HepG2 (cell line): ENCODE measurements around the gene TMEM220. TPM values are rescaled to one million over a fixed set of nuclear protein-coding genes. Genes with fewer than 3 reads are reported as not detected.

Source experiments
- BCL6 ChIP-seq: IDR thresholded peaks from 2 replicates; pipeline ENCODE4 v1.6.1; 2016; ENCODE audit warnings: missing genetic modification reagents, missing compliant biosample characterization
- CENPT ChIP-seq: sonication (generic); formaldehyde crosslinking; IDR thresholded peaks from 2 replicates; pipeline ENCODE4 v1.8.0; 2022; ENCODE audit warnings: low read depth, mild to moderate bottlenecking, moderate library complexity, missing genetic modification reagents
- GATA4 ChIP-seq: sonication (generic); IDR thresholded peaks from 2 replicates; pipeline ENCODE4 v1.6.1; 2016; ENCODE audit warnings: antibody characterized with exemption, low read depth, borderline replicate concordance
- ZNF101 ChIP-seq: sonication (generic); formaldehyde crosslinking; IDR thresholded peaks from 2 replicates; pipeline ENCODE4 v1.4.0; 2020; ENCODE audit warnings: mild to moderate bottlenecking, low read depth, missing genetic modification reagents, borderline replicate concordance
- polyA plus RNA-seq, 8 experiments: library from polyadenylated mRNA; depleted of rRNA in 3 of 8; stranded (reverse) in 7 of 8; unstranded in 1 of 8; fragments of >200 nt; fragmentation: Illumina TruSeq in 4 of 8; extraction: Trizol in 4 of 8; gene quantifications; 2 replicates each; pipeline versions ENCODE4 v1.2.1 to v1.2.3, GENCODE V29; 2011 to 2016; ENCODE audit warnings: low read depth in 4 of 8, missing spikeins in 1 of 8, mixed read lengths in 1 of 8; ENCODE audit not compliant: insufficient read depth in 1 of 8
- total RNA-seq, 5 experiments: library from RNA; depleted of rRNA; stranded (reverse); fragments of >200 nt; fragmentation: Illumina TruSeq; extraction: Trizol; gene quantifications; 2 replicates each; pipeline ENCODE4 v1.2.3, GENCODE V29; 2016; ENCODE audit warnings: low read depth in 1 of 5
- TF ChIP-seq, protein P1 (sequence below): sonication (generic); formaldehyde crosslinking; IDR thresholded peaks from 2 replicates; pipeline ENCODE4 v1.5.1; 2020; ENCODE audit warnings: mild to moderate bottlenecking, missing genetic modification reagents, borderline replicate concordance
- TF ChIP-seq, protein P2 (sequence below): sonication (generic); formaldehyde crosslinking; IDR thresholded peaks from 2 replicates; pipeline ENCODE4 v1.4.0; 2020; ENCODE audit warnings: missing genetic modification reagents, borderline replicate concordance
- TF ChIP-seq, protein P3 (sequence below), 2 experiments: sonication (generic) in 1 of 2; formaldehyde crosslinking in 1 of 2; IDR thresholded peaks; 2 replicates each; pipeline versions ENCODE4 v1.6.1 to v1.9.0; 2014 to 2022; ENCODE audit warnings: antibody characterized with exemption in 1 of 2, borderline replicate concordance in 1 of 2, inconsistent platforms in 1 of 2, low read depth in 1 of 2, missing genetic modification reagents in 1 of 2

The TMEM220 gene
- total and polyA plus RNA-seq, 2 of the 13 experiments (the other 11 are each of a cell fraction or from before 2014, with no cell fraction given) = 1.3 to 2.2 TPM

DNA sequence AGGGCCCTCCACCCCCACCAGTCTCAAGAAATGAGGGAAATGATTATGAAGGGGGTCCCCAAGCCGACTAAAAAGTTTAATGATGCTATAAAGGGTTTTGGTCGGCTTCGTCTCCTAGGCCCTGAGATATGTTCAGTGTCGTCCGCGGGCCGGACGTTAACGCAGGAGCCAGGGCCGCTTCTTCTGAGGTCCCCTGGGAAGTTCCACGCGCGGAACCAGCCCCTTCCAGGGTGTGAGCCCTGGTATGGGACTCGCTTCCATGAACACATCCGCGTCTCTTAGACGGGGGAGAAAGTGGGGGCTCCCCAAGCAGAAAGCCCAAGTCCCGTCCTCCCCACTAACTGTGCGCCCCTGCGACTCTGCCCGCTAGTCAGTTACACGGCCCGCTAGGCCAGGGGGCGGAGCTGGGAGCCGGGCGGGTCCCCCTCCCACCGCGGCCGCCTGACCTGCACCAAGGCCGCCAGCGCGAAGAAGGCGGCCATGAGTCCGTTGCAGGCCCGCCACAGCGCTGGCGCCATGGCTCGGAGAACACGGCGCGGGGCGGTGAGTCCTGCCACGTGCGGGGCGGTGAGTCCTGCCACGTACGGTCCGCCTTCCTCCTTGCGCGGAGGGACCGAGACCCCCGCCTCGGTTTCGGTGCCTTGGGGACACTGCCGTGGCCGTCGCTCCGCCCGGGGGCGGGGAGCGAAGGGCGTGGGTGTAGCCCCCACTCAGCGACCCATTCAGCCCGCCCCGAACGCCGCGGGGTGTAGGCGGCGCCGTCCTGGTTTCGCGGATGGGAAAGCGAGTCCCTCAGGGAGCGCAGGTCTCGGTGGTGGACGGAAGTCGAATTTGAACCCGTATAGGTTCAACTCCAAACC lies at the start of gene TMEM220 (continued):
- TF ChIP-seq, protein P1, sequence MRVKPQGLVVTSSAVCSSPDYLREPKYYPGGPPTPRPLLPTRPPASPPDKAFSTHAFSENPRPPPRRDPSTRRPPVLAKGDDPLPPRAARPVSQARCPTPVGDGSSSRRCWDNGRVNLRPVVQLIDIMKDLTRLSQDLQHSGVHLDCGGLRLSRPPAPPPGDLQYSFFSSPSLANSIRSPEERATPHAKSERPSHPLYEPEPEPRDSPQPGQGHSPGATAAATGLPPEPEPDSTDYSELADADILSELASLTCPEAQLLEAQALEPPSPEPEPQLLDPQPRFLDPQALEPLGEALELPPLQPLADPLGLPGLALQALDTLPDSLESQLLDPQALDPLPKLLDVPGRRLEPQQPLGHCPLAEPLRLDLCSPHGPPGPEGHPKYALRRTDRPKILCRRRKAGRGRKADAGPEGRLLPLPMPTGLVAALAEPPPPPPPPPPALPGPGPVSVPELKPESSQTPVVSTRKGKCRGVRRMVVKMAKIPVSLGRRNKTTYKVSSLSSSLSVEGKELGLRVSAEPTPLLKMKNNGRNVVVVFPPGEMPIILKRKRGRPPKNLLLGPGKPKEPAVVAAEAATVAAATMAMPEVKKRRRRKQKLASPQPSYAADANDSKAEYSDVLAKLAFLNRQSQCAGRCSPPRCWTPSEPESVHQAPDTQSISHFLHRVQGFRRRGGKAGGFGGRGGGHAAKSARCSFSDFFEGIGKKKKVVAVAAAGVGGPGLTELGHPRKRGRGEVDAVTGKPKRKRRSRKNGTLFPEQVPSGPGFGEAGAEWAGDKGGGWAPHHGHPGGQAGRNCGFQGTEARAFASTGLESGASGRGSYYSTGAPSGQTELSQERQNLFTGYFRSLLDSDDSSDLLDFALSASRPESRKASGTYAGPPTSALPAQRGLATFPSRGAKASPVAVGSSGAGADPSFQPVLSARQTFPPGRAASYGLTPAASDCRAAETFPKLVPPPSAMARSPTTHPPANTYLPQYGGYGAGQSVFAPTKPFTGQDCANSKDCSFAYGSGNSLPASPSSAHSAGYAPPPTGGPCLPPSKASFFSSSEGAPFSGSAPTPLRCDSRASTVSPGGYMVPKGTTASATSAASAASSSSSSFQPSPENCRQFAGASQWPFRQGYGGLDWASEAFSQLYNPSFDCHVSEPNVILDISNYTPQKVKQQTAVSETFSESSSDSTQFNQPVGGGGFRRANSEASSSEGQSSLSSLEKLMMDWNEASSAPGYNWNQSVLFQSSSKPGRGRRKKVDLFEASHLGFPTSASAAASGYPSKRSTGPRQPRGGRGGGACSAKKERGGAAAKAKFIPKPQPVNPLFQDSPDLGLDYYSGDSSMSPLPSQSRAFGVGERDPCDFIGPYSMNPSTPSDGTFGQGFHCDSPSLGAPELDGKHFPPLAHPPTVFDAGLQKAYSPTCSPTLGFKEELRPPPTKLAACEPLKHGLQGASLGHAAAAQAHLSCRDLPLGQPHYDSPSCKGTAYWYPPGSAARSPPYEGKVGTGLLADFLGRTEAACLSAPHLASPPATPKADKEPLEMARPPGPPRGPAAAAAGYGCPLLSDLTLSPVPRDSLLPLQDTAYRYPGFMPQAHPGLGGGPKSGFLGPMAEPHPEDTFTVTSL (CRISPR knock-in tag) = no peak
- TF ChIP-seq, protein P2, sequence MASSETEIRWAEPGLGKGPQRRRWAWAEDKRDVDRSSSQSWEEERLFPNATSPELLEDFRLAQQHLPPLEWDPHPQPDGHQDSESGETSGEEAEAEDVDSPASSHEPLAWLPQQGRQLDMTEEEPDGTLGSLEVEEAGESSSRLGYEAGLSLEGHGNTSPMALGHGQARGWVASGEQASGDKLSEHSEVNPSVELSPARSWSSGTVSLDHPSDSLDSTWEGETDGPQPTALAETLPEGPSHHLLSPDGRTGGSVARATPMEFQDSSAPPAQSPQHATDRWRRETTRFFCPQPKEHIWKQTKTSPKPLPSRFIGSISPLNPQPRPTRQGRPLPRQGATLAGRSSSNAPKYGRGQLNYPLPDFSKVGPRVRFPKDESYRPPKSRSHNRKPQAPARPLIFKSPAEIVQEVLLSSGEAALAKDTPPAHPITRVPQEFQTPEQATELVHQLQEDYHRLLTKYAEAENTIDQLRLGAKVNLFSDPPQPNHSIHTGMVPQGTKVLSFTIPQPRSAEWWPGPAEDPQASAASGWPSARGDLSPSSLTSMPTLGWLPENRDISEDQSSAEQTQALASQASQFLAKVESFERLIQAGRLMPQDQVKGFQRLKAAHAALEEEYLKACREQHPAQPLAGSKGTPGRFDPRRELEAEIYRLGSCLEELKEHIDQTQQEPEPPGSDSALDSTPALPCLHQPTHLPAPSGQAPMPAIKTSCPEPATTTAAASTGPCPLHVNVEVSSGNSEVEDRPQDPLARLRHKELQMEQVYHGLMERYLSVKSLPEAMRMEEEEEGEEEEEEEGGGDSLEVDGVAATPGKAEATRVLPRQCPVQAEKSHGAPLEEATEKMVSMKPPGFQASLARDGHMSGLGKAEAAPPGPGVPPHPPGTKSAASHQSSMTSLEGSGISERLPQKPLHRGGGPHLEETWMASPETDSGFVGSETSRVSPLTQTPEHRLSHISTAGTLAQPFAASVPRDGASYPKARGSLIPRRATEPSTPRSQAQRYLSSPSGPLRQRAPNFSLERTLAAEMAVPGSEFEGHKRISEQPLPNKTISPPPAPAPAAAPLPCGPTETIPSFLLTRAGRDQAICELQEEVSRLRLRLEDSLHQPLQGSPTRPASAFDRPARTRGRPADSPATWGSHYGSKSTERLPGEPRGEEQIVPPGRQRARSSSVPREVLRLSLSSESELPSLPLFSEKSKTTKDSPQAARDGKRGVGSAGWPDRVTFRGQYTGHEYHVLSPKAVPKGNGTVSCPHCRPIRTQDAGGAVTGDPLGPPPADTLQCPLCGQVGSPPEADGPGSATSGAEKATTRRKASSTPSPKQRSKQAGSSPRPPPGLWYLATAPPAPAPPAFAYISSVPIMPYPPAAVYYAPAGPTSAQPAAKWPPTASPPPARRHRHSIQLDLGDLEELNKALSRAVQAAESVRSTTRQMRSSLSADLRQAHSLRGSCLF (CRISPR knock-in tag) = 0 out of 2 replicates have a peak, but pooled peaks have one; percentile 71
- TF ChIP-seq CENPT (CRISPR knock-in tag) (0 out of 2 replicates have a peak, but pooled peaks have one; percentile 76), GATA4 (no peak), BCL6 (CRISPR knock-in tag) (peak; percentile 55), ZNF101 (CRISPR knock-in tag) (no peak)
- TF ChIP-seq, protein P3, sequence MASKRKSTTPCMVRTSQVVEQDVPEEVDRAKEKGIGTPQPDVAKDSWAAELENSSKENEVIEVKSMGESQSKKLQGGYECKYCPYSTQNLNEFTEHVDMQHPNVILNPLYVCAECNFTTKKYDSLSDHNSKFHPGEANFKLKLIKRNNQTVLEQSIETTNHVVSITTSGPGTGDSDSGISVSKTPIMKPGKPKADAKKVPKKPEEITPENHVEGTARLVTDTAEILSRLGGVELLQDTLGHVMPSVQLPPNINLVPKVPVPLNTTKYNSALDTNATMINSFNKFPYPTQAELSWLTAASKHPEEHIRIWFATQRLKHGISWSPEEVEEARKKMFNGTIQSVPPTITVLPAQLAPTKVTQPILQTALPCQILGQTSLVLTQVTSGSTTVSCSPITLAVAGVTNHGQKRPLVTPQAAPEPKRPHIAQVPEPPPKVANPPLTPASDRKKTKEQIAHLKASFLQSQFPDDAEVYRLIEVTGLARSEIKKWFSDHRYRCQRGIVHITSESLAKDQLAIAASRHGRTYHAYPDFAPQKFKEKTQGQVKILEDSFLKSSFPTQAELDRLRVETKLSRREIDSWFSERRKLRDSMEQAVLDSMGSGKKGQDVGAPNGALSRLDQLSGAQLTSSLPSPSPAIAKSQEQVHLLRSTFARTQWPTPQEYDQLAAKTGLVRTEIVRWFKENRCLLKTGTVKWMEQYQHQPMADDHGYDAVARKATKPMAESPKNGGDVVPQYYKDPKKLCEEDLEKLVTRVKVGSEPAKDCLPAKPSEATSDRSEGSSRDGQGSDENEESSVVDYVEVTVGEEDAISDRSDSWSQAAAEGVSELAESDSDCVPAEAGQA (IDR thresholded peaks at IDR 0.05; ENCODE audit: low read depth) = no peak
- TF ChIP-seq, protein P3 (CRISPR knock-in tag; IDR thresholded peaks at IDR 0.05; ENCODE audit: borderline replicate concordance) = no peak
